Measurements from ENCODE around the gene PLXNB3.

PLXNB3 gene

GRCh38 chrX:153766871-153767673 is 3.0 kb downstream of the PLXNB3 start:
- Histone ChIP-seq H3K27ac (ENCODE audit: low read depth, low read length) (peak overlapping the region; percentile 71), H3K4me1 (ENCODE audit: control insufficient read depth, insufficient read depth, low read length) (peaks cover 4% of the 10 kb centered on the region), H3K27me3 (ENCODE audit: control insufficient read depth, insufficient read depth, low read length) (no peaks in the 10 kb centered on the region), H3K9ac (ENCODE audit: low read length) (peak overlapping the region; percentile 47), H3K36me3 (ENCODE audit: control insufficient read depth, insufficient read depth, low read length) (no peaks in the 10 kb centered on the region), H3K4me3 (ENCODE audit: low read length) (peak overlapping the region; percentile 26)

GRCh38 chrX:153767674-153768055 is 3.6 kb downstream of the PLXNB3 start:
- no peaks in the 10 kb centered on the region for H3K27me3 ChIP-seq (ENCODE audit: control insufficient read depth, insufficient read depth, low read length)
- H3K4me3 ChIP-seq (ENCODE audit: low read length), result no peak overlapping the region
- no peaks in the 10 kb centered on the region for H3K36me3 ChIP-seq (ENCODE audit: control insufficient read depth, insufficient read depth, low read length)
- no peak overlapping the region for H3K27ac ChIP-seq (ENCODE audit: low read depth, low read length)
- no peak overlapping the region for H3K9ac ChIP-seq (ENCODE audit: low read length)
- H3K4me1 ChIP-seq (ENCODE audit: control insufficient read depth, insufficient read depth, low read length), result peaks cover 4% of the 10 kb centered on the region

- no peak overlapping the region for H3K9ac ChIP-seq (ENCODE audit: low read length)
- no peak overlapping the region for H3K27ac ChIP-seq (ENCODE audit: low read depth, low read length)
- H3K4me1 ChIP-seq (ENCODE audit: control insufficient read depth, insufficient read depth, low read length), result peaks cover 4% of the 10 kb centered on the region
- no peaks in the 10 kb centered on the region for H3K36me3 ChIP-seq (ENCODE audit: control insufficient read depth, insufficient read depth, low read length)
- H3K27me3 ChIP-seq (ENCODE audit: control insufficient read depth, insufficient read depth, low read length), result no peaks in the 10 kb centered on the region
- no peak overlapping the region for H3K4me3 ChIP-seq (ENCODE audit: low read length)
These were observed 4.5 kb downstream of the PLXNB3 start for GRCh38 chrX:153768311-153769157.

GRCh38 chrX:153769158-153769864 is 5.3 kb downstream of the PLXNB3 start:
- no peaks in the 10 kb centered on the region for H3K27me3 ChIP-seq (ENCODE audit: control insufficient read depth, insufficient read depth, low read length)
- H3K4me3 ChIP-seq (ENCODE audit: low read length), result no peak overlapping the region
- H3K9ac ChIP-seq (ENCODE audit: low read length), result no peak overlapping the region
- H3K4me1 ChIP-seq (ENCODE audit: control insufficient read depth, insufficient read depth, low read length), result peaks cover 4% of the 10 kb centered on the region
- no peak overlapping the region for H3K27ac ChIP-seq (ENCODE audit: low read depth, low read length)
- H3K36me3 ChIP-seq (ENCODE audit: control insufficient read depth, insufficient read depth, low read length), result no peaks in the 10 kb centered on the region

GRCh38 chrX:153769865-153770600 is 6.0 kb downstream of the PLXNB3 start:
- Histone ChIP-seq H3K4me1 (ENCODE audit: control insufficient read depth, insufficient read depth, low read length) (peaks cover 4% of the 10 kb centered on the region), H3K27me3 (ENCODE audit: control insufficient read depth, insufficient read depth, low read length) (peaks cover 1% of the 10 kb centered on the region), H3K9ac (ENCODE audit: low read length) (no peak overlapping the region), H3K36me3 (ENCODE audit: control insufficient read depth, insufficient read depth, low read length) (no peaks in the 10 kb centered on the region), H3K4me3 (ENCODE audit: low read length) (no peak overlapping the region), H3K27ac (ENCODE audit: low read depth, low read length) (no peak overlapping the region)

- Histone ChIP-seq H3K27ac (ENCODE audit: low read depth, low read length) (no peak overlapping the region), H3K27me3 (ENCODE audit: control insufficient read depth, insufficient read depth, low read length) (peaks cover 2% of the 10 kb centered on the region), H3K9ac (ENCODE audit: low read length) (no peak overlapping the region), H3K4me3 (ENCODE audit: low read length) (no peak overlapping the region), H3K36me3 (ENCODE audit: control insufficient read depth, insufficient read depth, low read length) (no peaks in the 10 kb centered on the region), H3K4me1 (ENCODE audit: control insufficient read depth, insufficient read depth, low read length) (peaks cover 4% of the 10 kb centered on the region)
These were observed 6.8 kb downstream of the PLXNB3 start for GRCh38 chrX:153770601-153771414.

- Histone ChIP-seq H3K4me3 (ENCODE audit: low read length) (no peak overlapping the region), H3K4me1 (ENCODE audit: control insufficient read depth, insufficient read depth, low read length) (peaks cover 2% of the 10 kb centered on the region), H3K27me3 (ENCODE audit: control insufficient read depth, insufficient read depth, low read length) (peaks cover 2% of the 10 kb centered on the region), H3K9ac (ENCODE audit: low read length) (no peak overlapping the region), H3K36me3 (ENCODE audit: control insufficient read depth, insufficient read depth, low read length) (no peaks in the 10 kb centered on the region), H3K27ac (ENCODE audit: low read depth, low read length) (no peak overlapping the region)
These were observed 7.6 kb downstream of the PLXNB3 start for GRCh38 chrX:153771415-153772315.

GRCh38 chrX:153772316-153773217 is 8.5 kb downstream of the PLXNB3 start:
- Histone ChIP-seq H3K4me1 (ENCODE audit: control insufficient read depth, insufficient read depth, low read length) (no peaks in the 10 kb centered on the region), H3K27me3 (ENCODE audit: control insufficient read depth, insufficient read depth, low read length) (peaks cover 2% of the 10 kb centered on the region), H3K36me3 (ENCODE audit: control insufficient read depth, insufficient read depth, low read length) (no peaks in the 10 kb centered on the region), H3K4me3 (ENCODE audit: low read length) (no peak overlapping the region), H3K27ac (ENCODE audit: low read depth, low read length) (no peak overlapping the region), H3K9ac (ENCODE audit: low read length) (no peak overlapping the region)

- Histone ChIP-seq H3K27me3 (ENCODE audit: control insufficient read depth, insufficient read depth, low read length) (peaks cover 2% of the 10 kb centered on the region), H3K27ac (ENCODE audit: low read depth, low read length) (no peak overlapping the region), H3K4me1 (ENCODE audit: control insufficient read depth, insufficient read depth, low read length) (no peaks in the 10 kb centered on the region), H3K36me3 (ENCODE audit: control insufficient read depth, insufficient read depth, low read length) (no peaks in the 10 kb centered on the region), H3K4me3 (ENCODE audit: low read length) (no peak overlapping the region), H3K9ac (ENCODE audit: low read length) (no peak overlapping the region)
These were observed 9.2 kb downstream of the PLXNB3 start for GRCh38 chrX:153773218-153773611.
